GM23338 (cell line): ENCODE measurements around the gene STAT3.

Experiments used
- CTCF ChIP-seq, 2 experiments: fragments of 200-600 bp in 1 of 2; sonication (generic) in 1 of 2; conservative IDR thresholded peaks; 2 replicates each; pipeline versions ENCODE4 v1.5.1 to v1.6.1; 2016 to 2017; ENCODE audit warnings: antibody characterized with exemption in 2 of 2, low read depth in 2 of 2, mild to moderate bottlenecking in 2 of 2, moderate library complexity in 1 of 2
- EZH2 ChIP-seq: fragments of 200-600 bp; sonication (generic); IDR thresholded peaks from one replicate; pipeline ENCODE4 v1.8.0; 2017; ENCODE audit warnings: antibody characterized with exemption, mild to moderate bottlenecking, low read depth; ENCODE audit not compliant: unreplicated experiment
- POLR2AphosphoS5 ChIP-seq: IDR thresholded peaks from 2 replicates; pipeline ENCODE4 v1.6.1; 2016; ENCODE audit warnings: antibody characterized with exemption, low read depth
- TF ChIP-seq, protein P1 (sequence below): IDR thresholded peaks from one replicate; pipeline ENCODE4 v1.6.1; 2018; ENCODE audit warnings: antibody characterized with exemption; ENCODE audit not compliant: unreplicated experiment

DNA sequence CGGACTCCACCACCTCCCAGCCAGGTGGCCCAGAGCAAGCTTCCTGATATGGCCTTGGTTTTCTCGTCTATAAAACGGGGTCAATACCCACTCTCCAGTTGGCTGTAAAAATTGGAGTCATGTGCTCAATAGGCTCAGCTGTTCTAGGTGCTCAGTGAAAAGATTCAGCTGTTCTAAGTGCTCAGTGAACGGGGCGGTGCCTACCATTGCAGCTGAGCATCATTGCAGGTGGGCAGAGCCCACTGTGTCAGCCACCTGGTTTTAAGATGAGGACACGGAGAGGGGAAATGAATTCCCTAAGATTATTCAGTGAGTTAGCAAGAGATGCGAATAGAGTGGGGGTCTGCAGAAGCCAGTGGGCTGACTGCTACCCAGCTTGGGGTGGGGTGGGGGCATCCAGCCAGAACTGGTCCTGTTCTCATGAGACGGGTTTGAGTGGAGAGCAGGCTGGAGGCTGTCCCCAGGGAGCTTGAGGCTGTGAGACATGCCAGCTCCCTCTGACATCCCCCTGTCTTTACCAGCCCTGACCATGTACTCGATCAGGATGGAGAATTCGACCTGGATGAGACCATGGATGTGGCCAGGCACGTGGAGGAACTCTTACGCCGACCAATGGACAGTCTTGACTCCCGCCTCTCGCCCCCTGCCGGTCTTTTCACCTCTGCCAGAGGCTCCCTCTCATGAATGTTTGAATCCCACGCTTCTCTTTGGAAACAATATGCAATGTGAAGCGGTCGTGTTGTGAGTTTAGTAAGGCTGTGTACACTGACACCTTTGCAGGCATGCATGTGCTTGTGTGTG, 78.1 kb downstream of the STAT3 start:
- TF ChIP-seq CTCF (conservative IDR thresholded peaks at IDR 0.05; ENCODE audit: low read depth in 2 of 2) = peak; percentile 36 to 54; a peak in 3 of 4 replicates
- TF ChIP-seq POLR2AphosphoS5 = no peak
- TF ChIP-seq, protein P1, sequence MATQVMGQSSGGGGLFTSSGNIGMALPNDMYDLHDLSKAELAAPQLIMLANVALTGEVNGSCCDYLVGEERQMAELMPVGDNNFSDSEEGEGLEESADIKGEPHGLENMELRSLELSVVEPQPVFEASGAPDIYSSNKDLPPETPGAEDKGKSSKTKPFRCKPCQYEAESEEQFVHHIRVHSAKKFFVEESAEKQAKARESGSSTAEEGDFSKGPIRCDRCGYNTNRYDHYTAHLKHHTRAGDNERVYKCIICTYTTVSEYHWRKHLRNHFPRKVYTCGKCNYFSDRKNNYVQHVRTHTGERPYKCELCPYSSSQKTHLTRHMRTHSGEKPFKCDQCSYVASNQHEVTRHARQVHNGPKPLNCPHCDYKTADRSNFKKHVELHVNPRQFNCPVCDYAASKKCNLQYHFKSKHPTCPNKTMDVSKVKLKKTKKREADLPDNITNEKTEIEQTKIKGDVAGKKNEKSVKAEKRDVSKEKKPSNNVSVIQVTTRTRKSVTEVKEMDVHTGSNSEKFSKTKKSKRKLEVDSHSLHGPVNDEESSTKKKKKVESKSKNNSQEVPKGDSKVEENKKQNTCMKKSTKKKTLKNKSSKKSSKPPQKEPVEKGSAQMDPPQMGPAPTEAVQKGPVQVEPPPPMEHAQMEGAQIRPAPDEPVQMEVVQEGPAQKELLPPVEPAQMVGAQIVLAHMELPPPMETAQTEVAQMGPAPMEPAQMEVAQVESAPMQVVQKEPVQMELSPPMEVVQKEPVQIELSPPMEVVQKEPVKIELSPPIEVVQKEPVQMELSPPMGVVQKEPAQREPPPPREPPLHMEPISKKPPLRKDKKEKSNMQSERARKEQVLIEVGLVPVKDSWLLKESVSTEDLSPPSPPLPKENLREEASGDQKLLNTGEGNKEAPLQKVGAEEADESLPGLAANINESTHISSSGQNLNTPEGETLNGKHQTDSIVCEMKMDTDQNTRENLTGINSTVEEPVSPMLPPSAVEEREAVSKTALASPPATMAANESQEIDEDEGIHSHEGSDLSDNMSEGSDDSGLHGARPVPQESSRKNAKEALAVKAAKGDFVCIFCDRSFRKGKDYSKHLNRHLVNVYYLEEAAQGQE = no peak
- no peak for TF ChIP-seq EZH2
